ENCODE measurements around the gene CPS1.

The CPS1 gene

DNA sequence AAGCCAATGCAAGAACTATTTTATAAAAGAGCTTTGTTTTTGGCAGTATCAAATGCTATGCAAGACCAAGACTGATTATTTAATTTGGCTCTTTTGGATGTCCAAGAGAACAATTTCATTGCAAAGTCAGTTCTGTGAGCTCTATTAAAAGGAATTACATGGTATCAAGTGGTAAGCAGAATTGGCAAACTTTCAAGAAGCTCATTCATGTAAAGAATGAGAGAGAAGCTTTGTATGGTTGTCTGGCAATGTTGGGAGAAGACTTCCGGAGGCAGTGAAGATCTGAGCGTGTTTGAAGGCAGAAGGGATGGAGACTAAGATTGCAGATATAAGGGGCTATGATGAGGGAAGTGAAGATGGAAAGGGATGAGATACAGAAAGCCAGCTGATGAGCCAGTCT, 49.6 kb downstream of the CPS1 start:
- no peak for DNase-seq (ENCODE audit: low spot score)

DNA sequence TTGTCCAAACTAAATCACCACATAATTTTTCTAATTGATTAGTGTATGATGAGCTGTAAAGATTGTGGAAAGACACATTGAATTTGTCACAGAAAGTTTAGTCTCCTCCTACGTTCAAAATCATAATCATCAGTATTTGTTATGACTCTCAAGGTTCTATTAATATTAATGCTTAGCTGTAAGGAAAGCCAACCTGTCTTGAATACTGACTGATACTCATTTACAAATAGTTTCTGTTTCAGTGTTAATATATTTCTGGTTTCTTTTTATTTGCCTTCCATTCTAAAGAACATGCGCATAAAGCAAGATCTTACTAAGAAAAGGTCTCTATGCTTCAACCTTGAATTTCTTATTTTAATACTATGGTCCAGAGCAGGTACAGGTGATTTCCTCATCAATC, 55.1 kb downstream of the CPS1 start:
- no peak for DNase-seq (ENCODE audit: low spot score)

DNA sequence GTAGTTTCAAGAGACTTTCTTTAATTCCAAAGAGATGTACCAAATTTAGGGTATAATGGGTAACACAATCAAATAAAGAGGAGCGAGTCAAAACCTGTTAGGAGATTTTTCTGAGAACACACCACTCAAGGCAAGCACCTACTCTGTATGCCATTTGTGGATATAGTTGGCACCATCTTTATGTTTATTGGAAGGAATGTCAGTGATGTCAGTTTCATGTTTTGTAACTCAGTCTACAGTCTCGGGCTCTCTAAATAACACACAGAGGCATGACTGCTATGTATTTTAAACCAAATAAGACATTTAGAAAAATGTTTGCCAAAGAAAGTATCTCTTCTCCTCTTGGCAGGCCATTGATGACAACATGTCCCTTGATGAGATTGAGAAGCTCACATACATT, 59.7 kb downstream of the CPS1 start:
- no peak for DNase-seq (ENCODE audit: low spot score)

DNA sequence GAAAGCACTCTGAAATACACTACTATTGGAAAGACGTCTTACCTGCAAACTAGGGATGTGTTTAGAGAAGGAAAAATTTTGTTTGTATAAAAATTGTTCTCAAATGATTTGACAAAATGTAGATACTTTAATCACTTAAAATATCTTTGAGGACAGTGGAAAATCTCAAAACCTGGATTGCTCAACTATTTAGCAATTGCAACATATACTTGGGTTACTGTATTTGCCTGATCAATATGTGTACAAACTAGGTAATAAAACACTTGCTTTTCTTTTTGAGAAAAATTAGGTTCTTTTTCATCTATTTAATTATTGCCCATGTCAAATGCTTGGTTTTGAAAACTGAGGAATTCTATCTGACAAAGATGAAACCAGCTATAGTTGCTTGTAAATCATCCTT, 60.9 kb downstream of the CPS1 start:
- DNase-seq (ENCODE audit: low spot score), result no peak

DNA sequence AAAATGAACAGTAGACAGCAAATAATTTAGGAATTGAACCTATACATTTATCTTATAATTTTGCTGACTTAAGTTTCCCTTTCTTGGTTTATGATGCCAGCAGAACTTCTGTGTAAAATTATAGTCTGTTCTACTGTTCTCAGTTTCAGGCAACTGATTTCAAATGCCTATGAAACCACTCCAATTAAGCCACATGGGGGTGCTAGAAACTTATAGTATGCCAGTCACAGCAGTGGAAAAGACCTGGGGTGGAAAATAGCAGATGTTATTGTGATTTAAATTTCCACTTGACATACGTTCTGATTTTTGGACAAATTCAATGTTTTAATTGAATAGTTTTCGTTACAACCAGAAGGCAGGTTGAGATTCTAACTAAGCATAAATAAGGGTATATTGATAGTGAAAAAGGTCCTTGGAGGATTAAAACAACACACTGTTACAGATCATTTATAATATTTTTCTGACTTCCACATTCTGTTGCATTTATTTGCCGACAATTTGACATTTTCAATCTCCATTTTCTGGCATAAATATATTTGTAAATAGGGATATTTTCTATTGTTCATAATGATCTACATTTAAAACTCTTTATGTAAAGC, 61.4 kb downstream of the CPS1 start:
- DNase-seq (ENCODE audit: low spot score), result no peak

DNA sequence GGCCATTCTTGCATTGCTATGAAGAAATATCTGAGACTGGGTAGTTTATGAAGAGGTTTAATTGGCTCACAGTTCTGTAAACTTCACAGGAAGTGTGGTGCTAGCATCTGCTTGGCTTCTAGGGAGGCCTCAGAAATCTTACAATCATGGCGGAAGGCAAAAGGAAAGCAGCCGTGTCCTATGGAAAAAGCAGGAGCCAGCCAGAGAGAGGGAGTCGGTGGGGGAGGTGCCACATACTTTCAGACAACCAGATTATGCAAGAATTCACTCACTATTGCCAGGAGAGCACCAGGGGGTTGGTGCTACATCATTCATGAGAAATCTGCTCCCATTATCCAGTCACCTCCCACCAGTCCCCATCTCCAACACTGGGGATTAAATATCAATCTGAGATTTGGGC, 64.1 kb downstream of the CPS1 start:
- DNase-seq (ENCODE audit: low spot score), result no peak

DNA sequence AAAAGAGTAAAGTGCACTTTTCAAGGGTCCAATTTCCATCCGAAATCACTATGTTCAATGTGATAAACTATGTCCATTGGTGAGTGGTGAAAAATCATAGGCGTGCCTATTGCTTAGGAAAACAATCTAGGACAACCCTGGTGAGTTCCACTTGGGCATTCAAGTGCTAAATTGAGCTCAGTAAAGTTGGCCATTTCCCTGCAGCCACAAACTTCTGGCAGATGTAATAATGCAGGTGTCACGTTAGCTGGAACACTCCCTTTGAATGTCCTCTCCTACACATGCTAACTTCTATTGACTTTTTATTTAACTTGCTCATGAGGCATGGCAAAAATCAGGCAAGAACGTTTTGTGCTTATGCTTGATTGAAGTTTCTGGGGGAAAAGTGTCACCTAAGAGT, 67.1 kb downstream of the CPS1 start:
- no peak for DNase-seq (ENCODE audit: low spot score)

DNA sequence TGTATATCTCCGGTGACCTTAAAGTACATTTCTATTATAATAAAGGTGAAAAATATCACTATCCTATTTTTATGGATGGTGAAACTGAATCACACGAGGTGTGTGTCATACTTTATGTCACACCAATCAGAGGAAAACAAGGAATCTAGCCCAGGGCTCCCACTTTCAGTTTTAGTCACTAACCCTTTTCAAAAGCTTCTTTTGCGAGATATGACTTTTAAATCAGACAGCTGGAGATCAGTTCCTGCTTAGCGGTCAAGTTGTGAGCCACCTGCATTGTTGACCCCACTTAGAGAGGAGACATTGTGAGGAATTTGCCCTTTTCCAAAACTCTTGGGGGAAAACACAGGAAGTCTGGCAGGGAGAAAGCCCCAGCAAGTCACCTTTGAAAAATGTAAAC, 70.5 kb downstream of the CPS1 start:
- DNase-seq (ENCODE audit: low spot score), result no peak

DNA sequence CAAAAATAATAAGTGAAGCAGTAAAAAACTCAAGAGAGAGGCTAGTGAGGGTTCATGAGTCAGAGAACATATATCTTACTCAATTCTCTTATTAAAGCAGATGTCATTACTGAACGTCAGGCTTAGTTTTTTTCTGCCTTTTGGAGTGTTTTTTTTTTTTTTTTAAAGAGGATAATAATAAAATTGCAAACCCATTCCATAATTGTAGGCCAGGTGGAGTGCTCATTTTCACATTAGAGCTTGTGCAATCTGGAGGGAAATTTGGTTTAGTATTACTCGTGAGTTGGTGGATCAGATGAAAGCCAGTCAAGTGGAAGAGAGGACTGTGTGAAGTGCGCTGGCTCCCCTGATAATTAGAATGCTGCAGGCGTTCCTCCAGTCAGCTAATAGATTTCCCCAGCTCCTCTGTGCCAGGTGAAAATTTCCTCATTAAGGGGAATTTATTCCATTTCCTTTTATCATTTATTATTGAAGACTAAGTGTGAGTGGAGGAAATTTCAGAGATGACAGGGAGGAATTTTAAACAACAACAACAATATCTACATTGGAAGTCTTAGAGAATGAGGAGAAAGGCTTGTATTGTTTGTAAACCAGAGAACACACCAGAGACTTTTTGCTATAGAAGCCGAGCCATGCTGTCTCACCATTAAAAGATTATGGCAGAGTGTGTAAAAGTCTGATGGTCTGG, 74.6 kb downstream of the CPS1 start:
- no peak for DNase-seq (ENCODE audit: low spot score)

DNA sequence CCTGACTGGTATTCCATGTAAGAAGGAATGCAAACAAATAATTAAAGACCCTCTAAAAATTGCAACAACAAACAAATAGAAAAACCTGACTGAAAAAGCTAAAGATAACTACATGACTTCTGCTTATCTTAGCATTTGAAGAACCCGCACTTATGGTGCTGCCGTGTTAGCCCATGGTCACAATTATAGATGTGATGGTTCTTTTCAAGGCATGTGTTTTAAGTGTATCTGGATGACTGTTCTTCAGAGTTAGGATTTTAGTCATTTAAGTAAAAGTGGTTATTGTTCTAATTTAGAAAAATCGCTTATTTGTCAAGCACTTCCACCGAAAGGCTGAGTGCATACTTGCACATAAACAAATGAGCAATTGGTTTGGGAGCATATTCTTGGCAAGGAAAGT, 77.3 kb downstream of the CPS1 start:
- no peak for DNase-seq (ENCODE audit: low spot score)

DNA sequence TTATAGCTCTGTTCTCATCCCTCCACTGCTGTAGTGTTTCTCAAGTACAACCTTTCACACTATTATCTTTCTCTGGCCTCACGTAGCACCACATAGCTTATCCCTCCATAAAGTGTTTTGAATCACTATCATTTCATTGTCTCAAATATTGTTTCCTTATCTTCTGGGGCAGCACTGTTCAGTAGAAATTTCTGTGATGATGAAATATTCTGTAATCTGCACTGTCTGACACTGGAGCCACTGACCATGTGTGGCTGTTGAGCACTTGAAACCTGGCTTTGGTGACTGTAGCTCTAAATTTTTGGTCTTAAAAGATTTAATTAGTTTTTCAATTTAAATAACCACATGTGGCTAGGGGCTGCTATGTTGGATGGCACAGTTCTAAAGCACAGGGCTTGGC, 78.9 kb downstream of the CPS1 start:
- DNase-seq (ENCODE audit: low spot score), result no peak

DNA sequence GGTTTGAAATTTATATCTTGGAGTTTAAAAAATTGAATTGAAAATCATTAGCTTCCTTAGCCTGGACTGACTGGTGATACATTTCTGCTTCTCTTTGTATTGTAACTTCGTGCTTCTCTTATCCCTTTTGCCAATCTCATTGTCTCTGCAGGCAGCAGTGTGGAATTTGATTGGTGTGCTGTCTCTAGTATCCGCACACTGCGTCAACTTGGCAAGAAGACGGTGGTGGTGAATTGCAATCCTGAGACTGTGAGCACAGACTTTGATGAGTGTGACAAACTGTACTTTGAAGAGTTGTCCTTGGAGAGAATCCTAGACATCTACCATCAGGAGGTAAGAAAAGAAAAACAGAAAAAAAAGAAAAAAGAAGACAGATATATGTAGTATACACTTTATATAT, 85.9 kb downstream of the CPS1 start:
- no peak for DNase-seq (ENCODE audit: low spot score)

DNA sequence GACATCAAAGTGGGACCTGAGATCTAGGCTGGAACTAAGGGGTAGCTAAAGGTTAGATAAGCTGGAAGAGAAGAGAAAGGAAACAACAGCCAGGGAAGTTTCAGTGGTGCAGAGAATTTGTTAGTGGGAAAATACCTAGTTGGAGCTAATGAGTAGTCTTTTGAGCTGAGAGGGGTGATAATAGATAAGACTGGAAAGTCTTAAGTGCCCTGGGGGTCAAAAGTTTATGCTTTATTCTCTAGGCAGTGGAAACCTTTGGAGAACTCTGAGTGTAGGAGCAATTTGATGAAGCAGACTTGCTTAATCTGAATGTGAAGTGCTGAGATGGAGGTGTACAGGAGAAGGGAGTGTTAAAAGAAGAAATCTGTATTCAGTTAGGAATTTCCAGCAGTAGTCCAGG, 90.8 kb downstream of the CPS1 start:
- DNase-seq (ENCODE audit: low spot score), result no peak

DNA sequence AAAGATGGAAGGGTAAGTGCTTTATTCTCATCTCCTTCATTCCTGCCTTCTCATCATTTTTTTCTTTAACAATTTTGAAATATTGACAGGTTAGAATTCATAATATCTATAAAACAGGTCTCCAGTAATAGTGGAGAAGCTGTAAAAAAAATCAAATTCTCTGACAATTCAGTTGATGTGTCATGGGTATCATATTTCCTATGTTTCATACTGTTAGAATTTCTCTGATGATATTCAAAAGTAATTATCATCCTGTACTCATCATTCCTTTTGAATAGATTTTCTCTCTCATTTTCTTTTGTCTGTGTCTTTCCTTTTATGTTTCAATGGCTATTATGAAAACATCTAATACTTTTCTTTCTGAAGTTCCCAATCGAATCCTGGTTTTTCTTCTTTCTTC, 97.7 kb downstream of the CPS1 start:
- DNase-seq (ENCODE audit: low spot score), result no peak

DNA sequence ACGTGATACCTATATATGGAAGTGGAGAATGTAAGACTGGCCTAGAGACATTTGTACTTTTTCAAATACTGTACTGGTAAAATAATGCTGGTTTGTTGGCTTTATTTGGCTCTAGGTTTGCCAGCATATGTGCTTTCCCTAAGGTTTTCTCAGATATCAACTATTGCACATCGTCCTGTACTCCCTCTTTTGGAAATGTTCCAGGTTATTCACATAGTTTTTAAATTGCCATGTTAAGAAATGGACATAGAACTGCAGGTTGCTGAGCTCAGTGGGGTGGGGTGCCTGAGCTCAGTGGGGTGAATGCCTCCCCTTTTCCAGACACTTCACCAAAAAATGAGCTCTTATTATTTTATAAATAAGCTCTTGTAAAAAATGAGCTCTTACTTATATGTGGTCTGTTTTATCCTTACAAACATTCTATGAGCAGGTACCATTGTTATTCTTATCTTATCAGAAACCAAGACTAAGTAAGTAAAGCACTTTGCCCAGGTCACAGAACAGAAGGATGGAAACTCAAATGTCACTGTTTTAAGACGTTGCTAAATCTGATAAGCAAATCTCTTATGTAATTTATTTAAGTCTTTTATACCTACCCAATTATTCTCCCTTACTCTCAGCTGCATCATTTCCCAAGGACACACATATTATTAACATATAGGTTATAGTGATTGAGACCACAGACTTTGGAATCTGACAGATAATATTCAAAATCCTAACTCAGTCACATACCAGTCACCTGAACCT, 99.0 kb downstream of the CPS1 start:
- DNase-seq (ENCODE audit: low spot score), result no peak

DNA sequence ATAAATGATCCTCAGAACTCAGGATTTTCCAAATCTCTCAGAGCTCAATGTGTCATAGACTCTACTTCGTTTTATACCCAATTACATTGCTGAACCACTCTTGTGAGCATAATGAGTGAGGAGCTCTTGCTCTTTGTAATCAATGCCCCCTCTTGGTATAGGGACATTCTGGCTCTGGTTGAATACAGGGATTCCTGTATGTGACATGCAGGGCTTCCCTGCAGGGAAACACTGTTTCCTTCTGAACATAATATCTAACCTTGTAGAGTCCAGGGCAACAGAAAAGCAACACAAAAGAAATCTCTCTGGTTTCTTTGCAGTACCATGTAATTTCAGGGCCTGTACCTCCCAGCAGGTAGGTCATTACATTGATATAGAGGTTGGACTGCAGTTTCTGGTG, 101.5 kb downstream of the CPS1 start:
- DNase-seq (ENCODE audit: low spot score), result no peak

DNA sequence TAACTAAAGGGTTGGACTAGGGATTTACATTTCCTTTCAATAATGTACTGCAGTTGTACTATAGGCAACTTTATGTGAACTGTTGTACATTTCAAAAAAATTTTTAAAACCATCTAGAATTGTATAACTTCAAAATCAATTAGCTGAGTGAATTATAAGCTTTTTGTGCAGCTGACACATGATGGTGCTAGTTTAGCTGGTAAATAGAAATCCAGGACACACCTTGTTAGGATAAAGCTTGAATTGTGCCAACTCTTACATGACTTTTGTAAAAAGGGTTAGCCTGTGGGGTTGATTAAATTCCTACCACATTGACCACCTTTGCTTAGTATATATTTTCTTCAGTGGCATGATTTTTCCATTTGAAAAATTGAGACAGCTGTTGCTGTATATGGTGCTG, 104.4 kb downstream of the CPS1 start:
- DNase-seq (ENCODE audit: low spot score), result no peak

DNA sequence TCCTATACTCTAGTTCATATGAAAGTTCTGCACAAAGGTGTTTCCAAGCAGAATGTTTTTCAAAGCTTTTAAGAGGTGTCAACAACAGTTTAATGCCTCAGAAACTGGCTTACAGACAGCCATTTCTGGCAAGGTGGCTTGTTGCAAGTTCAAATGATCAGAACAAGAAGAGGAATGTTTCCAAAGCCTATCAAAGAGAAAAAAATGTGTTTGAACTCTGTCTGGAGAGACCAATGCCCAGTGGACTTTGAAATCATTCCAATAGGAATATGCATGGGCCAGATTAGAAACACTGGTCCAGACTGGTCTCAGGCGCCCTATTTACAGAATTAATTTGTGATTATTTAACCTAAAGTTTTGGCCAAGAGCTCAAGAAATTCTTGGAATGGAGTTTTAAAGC, 106.2 kb downstream of the CPS1 start:
- no peak for DNase-seq (ENCODE audit: low spot score)

DNA sequence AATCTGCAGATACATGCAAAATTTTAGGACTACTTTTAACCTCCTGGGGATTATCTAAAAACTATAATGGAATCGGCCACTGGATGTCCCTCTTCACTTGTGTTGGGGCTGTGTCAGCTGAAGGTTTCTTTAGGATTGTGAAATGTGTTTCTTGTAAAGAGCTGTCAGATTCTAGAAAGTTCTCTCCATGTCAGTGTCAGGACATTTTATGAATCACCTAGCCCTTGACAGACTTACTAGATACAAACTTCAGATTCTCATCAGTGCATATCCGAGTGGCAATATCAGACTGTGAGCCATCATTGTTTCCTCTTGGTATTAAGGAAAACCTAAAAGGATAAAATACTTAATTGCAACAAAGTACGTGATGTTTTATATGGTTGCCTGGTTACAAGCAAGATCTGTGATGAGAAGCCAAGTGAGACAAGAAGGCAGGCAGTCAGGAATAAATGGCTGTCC, 107.3 kb downstream of the CPS1 start:
- no peak for DNase-seq (ENCODE audit: low spot score)

DNA sequence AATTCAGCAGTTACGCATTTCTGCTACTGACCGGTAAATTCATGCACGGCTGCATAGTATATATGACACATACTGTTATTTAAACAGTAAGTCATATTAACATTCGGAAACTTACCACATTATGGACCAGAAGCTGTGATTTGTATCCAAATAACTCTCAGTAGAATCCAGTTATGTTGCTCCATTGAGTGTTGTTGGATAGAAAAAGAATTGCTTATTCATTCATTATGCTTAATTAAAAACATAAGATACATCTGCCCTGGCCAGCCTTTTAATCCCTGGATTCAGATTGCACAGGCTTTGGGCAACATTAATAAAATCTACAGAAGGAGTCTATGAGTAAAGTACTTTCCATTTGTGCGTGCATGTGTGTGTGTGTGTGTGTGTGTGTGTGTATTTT, 111.3 kb downstream of the CPS1 start:
- no peak for DNase-seq (ENCODE audit: low spot score)

DNA sequence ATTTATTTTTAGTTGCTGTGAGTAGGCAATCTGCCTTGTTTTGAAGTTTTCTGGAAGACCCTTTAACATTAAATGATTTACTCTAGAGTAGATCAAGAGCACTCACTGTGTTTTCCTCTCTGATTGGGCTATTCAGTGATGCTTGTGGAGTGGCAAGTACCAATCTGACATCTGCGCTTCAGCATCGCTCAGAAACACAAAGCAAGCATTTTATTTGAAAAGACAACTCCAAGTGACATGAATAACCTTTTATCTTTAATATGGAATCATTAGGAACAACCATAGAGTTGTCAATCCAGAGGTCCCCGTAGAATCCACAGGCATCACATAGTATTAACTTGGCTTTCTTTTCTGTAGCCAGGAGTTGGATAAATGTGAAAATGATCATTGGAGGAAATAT, 114.7 kb downstream of the CPS1 start:
- DNase-seq (ENCODE audit: low spot score), result no peak

DNA sequence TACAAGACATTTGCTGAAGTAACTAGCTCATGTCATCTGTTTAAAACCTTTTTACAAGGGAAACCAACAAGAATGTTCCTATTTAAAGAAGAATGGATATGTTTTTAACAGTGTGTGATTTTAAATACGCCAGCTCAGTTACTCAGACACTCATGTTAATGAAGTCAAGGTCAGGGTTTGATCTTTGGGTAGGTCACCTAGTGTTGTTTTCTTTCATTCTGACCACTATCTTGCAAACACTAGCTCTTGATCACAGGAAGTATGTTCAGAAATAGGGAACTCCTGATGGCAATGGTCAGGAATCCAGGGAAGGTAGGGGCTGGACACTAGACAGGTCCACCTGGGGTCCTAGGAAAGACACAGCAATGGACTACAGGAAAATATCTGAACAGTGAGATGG, 116.7 kb downstream of the CPS1 start:
- DNase-seq (ENCODE audit: low spot score), result no peak

DNA sequence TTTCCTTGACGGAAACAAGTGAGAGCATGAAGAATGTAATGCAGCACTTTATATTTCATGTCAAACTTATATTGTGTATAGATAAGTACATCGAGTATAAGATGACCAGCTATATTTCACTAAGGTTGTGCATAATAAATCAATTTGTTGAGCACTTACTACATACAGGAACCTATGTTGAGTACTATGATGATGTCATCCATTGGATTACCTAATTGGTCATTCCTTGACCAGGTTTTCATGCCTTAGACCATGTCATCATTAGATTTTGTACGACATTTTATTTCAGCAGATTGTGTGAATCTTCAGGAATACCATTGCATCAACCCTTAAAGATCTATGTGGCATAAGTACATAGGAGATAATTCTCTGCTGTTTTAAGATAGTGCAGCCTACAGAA, 119.7 kb downstream of the CPS1 start:
- no peak for DNase-seq (ENCODE audit: low spot score)

DNA sequence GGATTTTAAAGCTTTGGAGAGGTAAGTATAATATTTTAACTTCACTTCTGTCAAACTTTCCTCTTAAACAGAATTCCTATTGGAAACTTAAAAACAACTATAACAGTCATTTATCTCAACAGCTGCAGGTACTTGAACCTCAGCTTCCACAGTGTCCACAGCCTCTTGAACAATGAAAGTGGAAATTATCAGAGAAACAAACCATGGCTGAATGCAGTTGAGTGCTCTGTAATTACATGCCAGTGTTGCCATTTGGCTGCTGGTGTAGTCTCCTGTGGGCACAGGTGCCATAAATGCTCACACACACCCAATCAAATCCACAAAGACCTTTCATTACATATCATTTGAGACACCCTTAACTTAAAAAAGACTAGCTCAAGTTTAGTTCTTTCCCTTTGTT, 125.1 kb downstream of the CPS1 start:
- no peak for DNase-seq (ENCODE audit: low spot score)

All from hematopoietic multipotent progenitor cell treated with erythropoietin and hydrocortisone succinate and interleukin-3 and kit ligand, for 17 days (in vitro differentiated cells).